Measurements from ENCODE around the gene TMEM150C. TPM values are rescaled to one million over a fixed set of nuclear protein-coding genes. Genes with fewer than 3 reads are reported as not detected.

The TMEM150C gene
- polyA plus RNA-seq, 3 donors: 26.4 to 30.2 (median 27.5) TPM

DNA sequence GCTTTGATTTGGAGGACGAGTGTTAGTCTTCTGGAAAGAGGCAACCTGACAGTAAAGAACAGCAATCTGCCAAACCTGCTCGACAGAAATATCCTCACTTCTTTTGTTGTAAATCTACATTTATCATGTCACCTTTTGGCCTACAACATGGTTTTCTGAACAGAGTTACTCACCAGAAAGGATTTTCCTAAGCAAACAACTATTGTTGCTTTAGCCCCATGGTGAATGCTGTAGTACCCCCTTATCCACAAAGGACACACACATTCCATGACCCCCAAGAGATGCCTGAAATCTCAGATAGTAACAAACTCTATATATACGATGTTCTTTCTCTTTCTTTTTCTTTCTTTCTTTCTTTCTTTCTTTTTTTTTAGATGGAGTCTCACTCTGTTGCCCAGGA lies 42.7 kb downstream of the TMEM150C start:
- no peak for DNase-seq (ENCODE audit: low read depth in 3 of 3, low spot score in 2 of 3)

DNA sequence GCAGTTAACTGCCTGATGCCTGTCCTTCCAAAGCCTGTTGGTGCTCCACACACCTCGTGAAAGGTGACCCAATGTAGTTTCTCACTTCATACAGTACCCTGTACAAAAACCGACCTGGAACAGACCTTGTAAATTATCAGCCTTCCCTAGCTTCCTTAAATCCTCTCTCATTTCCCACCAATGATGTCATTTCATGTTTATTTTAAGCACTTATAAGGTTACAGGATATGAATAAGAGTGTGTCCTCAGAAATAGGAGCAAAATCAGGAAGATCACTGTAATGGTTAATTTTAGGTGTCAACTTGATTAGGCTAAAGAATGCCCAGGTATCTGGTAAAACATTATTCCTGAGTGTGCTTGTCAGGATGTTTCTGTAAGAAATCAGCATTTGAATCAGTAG lies 44.7 kb downstream of the TMEM150C start:
- no peak for DNase-seq (ENCODE audit: low read depth in 3 of 3, low spot score in 2 of 3)

DNA sequence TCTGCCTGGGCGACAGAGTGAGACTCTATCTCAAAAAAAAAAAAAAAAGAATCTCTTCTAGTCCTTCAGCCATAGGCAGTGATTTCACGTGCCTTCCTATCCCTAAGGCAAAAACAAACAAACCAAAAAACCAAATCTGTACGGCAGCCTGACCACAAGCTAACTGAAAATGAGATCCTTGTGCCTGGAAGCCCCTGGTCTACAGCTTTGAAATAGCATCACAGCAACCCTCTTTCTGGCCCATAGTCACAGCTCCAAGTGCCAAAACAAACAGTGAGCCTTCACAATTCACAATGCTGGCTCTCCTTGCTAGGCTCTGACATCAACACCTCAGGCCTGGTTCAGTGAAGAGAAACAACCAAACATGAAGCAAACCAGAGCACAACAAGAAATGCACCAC lies 46.1 kb downstream of the TMEM150C start:
- no peak for DNase-seq (ENCODE audit: low read depth in 3 of 3, low spot score in 2 of 3)

DNA sequence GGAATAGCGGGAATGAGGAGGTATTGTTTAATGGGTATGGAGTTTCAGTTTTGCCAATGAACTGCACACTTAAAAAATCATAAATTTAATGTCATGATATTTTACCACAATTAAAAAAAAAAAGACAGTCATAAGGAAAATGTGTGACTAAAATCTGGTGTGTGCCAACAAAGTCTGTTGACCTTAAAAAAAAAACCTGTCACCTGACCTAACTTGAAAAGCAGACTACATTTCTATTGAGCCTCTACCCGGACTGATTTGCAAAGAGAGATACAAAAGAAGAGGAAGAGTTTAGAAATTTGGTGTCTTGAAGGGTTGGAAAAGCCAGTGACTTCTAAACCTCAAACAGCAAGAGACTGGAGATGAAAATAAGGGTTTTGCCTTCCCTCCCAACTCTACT lies 48.4 kb downstream of the TMEM150C start:
- DNase-seq (ENCODE audit: low read depth in 3 of 3, low spot score in 2 of 3): no peak

DNA sequence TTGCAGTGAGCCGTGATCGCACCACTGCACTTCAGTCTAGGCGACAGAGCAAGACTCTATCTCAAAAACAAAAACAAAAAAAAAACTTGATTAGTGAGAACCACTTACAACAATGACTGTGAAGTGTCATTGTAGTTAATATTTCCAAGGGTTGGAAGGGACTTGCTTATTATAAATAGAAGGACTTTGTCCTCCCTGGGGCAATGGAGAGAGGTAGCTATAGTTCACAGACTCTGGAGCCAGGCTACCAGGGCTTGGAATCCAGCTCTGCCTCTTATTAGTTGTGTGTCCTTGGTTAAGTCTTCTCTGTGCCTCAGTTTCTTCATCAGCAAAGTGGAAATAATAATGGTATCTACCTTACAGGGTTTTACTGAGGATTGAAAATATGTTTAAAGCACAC lies 51.6 kb downstream of the TMEM150C start:
- DNase-seq (ENCODE audit: low read depth in 3 of 3, low spot score in 2 of 3): no peak

DNA sequence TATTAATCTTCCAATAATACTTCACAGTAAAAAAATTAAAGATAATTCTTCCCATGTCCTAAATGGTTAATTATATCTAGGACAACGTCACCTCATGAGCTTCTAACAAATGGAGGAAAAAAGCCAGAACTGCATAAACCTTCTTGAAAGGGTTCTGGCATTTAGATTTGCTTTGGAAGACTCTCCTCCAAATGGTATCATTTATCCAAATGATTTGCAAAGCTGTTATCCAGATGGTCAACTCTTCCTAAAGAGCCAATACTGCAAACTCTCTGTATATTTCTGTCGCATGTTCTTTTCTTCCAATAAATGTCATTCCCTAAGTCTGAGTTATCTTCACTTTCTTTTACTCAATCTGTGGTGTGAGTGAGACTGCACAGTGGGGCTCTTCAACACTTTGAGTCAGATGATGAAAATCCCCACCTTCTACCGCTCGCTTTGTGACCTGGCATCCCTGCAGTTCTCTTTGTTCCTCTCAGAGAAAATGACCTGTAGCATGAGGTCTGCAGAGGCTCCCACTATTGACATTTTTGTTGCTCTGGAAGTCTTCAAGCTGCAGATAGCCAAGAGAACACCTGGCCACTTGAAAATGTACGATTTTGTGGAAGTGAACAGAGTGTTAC lies 52.9 kb downstream of the TMEM150C start:
- DNase-seq (ENCODE audit: low read depth in 3 of 3, low spot score in 2 of 3): no peak

DNA sequence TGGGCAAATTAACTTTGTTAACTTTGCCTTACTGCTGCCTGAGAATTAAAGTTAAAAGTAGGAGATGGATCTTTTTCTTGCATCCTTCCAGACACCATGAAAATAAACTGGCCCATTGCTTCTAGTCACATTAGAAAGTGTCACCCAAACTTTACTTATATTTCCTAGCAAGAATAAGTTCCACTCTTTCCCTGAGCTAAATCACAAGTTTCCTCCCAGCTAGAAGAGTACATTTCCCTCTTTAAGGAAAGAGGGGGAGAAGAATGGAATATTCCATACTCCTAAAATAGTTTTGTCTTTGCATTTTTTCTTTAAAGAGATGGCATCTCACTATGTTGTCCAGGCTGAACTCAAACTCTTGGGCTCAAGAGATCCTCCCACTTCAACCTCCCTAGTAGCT lies 53.8 kb downstream of the TMEM150C start:
- DNase-seq (ENCODE audit: low read depth in 3 of 3, low spot score in 2 of 3): no peak

DNA sequence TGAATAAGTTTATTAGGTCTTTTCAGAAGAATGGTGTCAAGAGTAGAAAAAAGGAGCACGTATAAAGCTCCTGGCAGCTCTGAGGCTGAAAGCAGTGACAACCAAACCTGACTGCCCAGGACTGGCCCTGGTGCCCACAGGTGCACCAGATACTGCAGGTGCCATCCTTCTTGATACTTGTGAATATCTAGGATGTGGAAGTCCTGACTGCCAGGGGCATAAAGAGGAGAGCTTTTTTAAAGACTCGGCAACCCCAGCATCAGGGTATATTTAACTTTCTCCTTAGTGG lies 60.7 kb downstream of the TMEM150C start:
- no peak for DNase-seq (ENCODE audit: low read depth in 3 of 3, low spot score in 2 of 3)

DNA sequence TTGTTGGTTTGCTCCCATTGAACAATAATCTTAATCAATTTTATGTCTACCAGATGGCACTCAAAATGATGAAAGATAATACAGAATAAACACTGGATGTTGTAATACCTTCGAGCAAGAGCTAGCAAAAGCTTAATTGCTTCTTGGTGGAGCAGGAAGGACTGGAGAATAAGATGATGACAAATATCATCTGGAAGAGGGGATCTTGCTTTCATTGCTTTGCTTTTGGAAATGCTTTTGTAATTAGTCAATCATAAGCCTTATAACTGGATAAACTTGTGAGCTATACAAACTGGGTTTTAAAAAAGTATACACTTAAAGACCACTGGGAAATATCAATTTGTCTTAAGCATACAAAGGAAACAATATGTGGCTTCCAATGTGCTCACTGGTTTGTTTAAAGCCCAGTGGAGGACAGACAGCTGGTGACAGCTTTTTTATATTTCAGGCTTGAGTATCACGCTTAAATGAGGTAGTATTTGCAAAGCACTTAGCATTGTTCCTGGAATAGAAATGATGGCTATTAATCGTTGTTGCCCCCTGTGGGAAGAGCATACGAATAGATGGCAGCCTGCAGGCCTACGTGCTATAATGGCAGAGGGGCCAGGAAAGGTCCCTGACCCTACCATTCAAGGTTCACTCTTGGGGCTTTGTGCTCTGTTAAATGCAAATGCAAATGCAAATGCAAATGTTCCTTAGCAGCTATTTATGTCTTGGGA lies 61.2 kb downstream of the TMEM150C start:
- no peak for DNase-seq (ENCODE audit: low read depth in 3 of 3, low spot score in 2 of 3)

DNA sequence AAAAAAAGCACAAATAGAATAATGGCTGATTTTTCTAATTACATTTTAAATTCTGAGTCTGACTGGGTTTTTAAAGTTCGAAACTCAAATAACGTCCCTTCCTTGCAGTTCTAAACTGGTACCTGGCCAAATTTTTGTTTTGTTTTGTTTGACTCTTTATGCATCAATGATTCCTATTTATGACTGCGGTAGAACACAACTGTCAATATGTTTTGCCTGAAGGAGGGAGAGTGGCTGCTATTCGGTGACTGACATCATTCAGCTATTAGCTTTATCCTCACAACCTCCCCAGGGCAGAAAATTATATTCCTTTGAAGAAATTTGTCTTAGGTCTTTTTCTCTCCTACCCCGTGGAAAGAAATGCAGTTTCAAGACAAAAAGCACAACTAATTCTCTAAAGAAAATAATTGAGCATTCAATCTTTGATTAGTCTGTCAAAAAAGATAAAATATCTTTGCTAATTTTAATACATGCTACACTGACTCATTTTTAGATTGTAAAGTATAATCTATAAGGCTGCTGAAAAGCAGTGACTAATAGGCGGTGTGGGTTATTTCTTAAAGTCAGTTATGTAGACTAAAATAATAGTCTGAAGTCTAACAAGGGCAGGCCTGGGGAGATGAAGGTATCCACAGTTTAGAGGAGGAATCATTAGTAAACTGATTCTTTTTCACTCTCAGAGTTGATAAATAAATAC lies 61.9 kb downstream of the TMEM150C start:
- DNase-seq (ENCODE audit: low read depth in 3 of 3, low spot score in 2 of 3): no peak

DNA sequence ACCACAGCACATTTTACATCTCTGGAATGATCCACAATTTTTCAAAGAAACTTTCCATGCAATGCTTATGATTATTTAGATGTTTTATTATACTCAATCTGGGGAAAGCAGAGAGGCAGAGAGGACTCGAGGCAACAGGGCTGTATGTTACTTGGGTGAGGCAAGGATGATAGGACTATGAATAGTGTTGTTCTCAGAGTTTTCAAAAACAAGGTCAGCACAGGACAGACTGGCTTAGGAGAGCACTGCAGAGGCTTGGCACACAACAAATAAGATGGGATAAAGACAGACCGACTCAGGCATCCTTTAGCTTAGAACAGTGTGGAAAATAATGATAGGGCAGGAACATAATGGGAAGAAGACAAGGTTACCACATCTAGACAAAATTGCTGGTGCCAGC lies 65.4 kb downstream of the TMEM150C start:
- no peak for DNase-seq (ENCODE audit: low read depth in 3 of 3, low spot score in 2 of 3)

DNA sequence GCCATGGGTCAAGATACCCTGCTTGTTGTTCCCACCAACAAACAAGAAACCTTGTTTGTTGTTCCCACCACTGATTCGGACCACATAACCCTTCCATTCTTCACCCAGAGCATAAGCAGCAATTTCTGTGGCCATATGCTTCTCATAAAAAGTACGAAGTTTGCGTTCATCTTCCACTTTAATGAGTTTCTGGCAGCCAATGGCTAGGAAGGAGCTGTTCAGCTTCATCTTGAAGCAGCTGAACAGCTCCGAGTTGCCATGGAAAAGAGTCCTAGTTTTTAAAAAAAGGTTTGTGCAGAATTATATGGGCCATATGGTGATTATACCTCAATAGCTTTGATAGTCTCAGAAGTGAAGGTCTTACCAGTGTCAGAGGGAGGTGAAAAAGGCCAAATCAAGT lies 66.1 kb downstream of the TMEM150C start:
- no peak for DNase-seq (ENCODE audit: low read depth in 3 of 3, low spot score in 2 of 3)

DNA sequence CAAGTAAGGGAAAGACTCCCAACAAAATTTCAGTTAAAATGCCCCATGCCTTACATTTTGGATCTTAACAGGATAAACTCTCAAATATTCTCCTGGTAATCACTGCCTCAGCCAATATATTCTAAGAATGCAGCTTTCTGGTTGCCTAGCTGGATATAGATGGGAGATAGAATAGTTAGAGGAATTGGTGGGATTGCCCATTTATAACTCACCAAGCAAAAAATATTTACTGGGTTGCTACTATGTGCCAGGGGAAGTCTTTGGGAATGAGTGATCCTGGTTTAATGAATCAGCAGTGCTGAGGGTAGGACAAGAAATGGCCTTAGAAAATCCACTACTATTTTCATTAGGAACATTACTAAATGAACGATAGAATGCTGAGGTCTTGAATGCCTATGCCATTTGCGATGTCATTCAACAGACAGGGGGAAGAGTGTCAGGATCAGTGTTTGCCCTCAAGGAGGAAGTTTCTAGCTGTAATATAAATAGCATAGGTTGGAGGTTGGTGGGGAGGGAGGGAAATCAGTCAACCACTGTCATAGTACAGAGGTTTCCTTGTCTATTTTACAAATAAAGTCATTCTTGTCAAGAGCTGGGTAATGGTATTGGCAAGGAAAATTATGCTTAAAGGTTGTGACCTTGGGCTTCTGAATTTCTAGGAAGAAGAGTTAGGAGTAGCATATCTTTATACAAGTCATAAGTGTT lies 67.9 kb downstream of the TMEM150C start:
- no peak for DNase-seq (ENCODE audit: low read depth in 3 of 3, low spot score in 2 of 3)

DNA sequence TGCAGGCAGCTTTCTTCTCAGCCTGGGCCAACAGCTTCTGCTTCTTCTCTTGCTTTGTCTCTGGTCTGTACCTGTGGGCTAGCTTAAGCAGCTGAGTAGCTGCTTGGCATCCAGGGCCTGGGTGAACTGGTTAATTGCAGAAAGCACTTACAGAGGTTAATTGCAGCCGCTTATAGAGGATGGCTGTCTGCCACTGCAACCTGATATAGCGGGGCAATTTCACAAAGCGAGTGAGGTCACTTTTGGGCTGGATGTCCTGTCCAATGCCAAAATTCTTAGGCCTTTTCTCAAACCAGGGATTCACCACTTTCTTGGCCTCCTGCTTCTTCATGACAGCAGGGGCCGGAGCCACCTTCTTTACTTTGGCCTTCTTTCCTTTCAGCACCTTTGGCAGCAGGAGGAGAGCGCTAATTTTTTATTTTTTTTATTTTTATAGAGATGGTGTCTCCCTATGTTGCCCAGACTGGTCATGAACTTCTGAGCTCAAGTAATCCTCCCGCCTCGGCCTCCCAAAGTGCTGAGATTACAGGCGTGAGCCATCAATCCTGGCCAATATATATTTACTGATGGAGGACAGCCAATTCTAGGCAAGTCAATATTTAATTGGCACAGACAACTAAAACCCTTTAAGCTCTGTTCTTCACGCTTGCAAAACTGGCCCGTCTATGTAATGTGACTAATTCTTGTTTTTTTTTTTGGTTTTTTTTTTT lies 70.4 kb downstream of the TMEM150C start:
- DNase-seq (ENCODE audit: low read depth in 3 of 3, low spot score in 2 of 3): no peak

DNA sequence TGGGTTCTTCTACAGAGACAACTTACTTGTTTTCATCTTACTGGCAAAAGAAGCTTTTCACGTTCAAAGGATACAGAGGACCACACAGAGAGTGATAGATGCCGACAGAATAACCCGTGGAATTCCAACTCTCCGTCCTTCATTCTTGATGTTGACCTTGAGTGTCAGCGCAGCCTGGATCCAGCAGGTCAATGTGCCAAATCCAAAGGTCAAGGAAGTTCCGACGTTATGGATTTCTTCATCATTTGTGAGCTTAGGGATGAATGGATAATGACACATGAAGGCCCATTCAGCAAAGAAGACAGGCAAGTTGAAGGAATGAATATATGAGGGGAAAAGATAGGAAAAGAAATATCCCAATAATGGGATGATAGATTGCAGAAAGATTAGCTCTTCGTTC lies 71.8 kb downstream of the TMEM150C start:
- DNase-seq (ENCODE audit: low read depth in 3 of 3, low spot score in 2 of 3): no peak

DNA sequence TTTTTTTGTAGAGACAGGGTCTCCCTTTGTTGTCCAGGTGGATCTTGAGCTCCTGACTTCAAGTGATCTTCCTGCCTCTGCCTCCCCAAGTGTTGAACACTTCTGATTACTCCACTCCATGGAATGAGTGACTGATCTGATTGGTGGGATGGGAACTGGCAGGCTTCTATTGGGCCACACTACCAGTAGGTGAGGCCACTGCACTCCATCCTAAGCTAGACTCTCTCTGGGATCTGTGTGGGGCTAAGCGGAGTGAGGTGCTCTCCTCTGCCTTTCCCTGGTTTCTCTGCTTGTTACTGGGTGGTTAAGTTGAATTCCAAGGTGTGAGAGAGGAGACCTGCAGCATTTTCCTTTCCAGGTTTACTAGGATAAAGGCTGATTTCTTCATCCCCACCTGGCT lies 72.7 kb downstream of the TMEM150C start:
- DNase-seq (ENCODE audit: low read depth in 3 of 3, low spot score in 2 of 3): no peak

DNA sequence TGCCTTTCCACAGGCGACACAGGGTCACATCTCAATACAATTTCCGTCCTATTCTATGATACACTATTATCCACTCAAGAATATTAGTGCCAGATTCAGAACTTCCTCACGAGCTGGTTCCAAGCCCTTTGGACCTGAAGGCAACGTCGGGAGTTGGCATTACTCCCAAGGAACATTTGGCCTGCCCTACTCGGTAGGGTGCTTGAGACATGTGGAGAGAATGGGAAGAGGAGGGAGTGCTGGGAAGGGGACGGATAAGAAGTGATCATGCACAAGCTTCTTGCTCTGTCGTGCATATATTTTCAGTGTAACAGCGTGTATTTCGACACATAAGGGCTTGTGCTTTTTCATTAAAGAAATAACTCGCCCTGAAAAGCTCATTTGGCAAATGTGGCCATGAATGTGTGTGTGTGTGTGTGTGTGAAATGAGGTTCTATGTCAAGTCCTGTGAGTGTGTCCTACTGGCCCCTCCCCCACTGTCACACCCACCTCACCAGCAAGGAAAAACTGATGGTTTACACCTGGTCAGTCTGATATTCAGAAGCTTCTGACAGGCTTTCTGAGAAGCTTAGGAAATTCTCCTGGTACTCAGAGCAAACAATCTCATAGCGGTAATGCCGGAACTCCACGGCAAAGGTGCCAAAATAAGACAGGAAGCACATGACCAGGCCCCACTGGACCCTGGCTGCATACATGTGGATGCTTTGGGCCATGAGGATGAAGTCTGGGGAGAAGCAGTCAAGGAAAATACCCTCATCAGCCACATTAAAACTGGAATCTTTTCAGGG lies 76.6 kb downstream of the TMEM150C start:
- DNase-seq (ENCODE audit: low read depth in 3 of 3, low spot score in 2 of 3): no peak

DNA sequence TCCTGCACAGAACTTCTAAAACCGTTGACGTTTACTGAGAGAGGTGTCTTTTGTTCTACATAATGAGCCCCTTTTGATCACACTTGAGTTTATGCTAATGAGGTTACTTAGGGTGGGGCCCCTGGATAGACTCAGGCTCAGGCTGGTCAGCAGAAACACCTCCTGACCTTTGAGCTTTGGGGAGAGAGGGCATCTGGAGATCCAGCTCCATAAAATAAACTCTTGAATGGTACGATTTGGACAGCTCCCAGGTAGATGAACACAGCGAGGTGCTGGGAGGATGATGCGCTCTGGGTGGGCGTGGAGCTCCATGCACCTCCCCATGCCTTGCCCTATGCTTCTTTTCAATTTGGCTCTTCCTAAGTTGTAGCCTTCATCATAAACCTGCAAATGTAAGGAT lies 79.4 kb downstream of the TMEM150C start:
- DNase-seq (ENCODE audit: low read depth in 3 of 3, low spot score in 2 of 3): no peak

DNA sequence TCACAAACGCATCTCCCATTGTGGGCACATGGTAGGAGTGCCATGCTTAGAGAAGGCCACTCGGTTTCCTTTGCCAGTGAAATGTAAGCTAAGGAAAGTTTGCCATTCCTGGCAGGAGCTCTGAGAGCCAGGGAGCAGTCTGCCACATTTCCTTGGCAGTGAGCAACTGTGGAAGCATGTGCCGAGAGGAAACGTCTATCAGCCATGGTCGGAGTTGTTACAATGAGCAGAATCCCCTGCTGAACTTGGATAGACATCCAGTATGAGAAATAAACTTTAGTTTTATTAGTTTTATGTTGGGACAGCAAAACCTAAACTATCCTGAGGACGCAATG lies 80.3 kb downstream of the TMEM150C start:
- no peak for DNase-seq (ENCODE audit: low read depth in 3 of 3, low spot score in 2 of 3)

DNA sequence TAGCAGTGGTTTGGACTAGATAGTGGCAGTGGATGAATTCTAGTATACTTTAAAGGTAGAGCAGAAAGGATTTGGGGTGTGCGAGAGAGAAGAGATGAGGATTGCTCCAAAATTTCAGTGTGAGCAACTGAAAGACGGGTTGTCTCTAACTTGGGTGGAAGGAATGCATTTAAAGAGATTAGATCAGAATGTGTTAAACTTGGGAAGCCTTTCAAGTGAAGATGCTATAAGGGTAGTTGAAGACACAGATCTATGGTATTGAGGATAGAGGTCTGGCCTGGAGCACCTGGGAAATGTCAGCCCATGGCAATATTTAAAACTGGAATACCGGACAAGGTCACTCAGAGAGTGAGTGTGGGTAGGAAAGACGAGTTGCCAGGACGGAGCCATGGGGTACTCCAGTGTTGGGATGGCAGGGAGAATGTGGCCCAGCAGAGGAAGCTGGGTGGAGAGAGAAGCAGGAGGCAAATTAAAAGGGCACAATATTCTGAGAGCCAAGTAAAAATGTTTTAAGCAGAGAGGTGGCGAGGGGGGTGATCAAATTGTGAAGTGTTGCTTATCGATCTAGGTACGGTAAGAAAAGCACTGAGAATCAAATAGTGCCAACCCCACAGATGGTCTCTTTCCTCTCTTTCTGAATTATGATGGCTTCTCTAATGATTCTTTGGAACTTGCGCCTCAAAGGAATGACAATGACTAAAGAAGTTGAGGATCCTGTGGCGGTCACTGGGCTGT lies 80.8 kb downstream of the TMEM150C start:
- DNase-seq (ENCODE audit: low read depth in 3 of 3, low spot score in 2 of 3): no peak

Data from right renal cortex interstitium (tissue), 3 donors.